Urinary bladder (tissue), 4 donors: ENCODE data around the gene KRTAP4-12. TPM values are rescaled to one million over a fixed set of nuclear protein-coding genes. Genes with fewer than 3 reads are reported as not detected.
"Not testable (repeated sequence)": the region's sequence is repeated elsewhere in the genome, so short reads cannot be mapped to it uniquely, and the experiment has no call there.

ENCODE experiments used
- DNase-seq: peaks from one replicate; pipeline ENCODE4 v3.0.0-alpha.2; 2015; ENCODE audit errors: extremely low spot score
- H3K27ac ChIP-seq: one replicate; pipeline ENCODE4 v1.5.1; 2013; ENCODE audit warnings: low read depth, mild to moderate bottlenecking, moderate library complexity
- H3K36me3 ChIP-seq: one replicate; pipeline ENCODE4 v1.6.1; 2013; ENCODE audit warnings: mild to moderate bottlenecking, moderate library complexity; ENCODE audit not compliant: insufficient read depth
- H3K4me1 ChIP-seq: one replicate; pipeline ENCODE4 v1.6.1; 2013; ENCODE audit warnings: mild to moderate bottlenecking, moderate library complexity; ENCODE audit not compliant: insufficient read depth
- H3K4me3 ChIP-seq: one replicate; pipeline ENCODE4 v1.5.1; 2013; ENCODE audit warnings: low read depth, low read length
- WGBS: extraction: QIAGEN DNeasy Blood & Tissue Kit; methylation state at CpG from one replicate; pipeline ENCODE4 v1.1.7; 2013; 5-methylcytosine and 5-hydroxymethylcytosine counted together
- polyA plus RNA-seq: library from polyadenylated mRNA; stranded (reverse); fragments of 200-250 nt; gene quantifications from one replicate; pipeline ENCODE4 v1.2.3, GENCODE V29; 2013
- total RNA-seq: library from RNA; depleted of rRNA; stranded (reverse); fragments of >200 nt; gene quantifications from one replicate; pipeline ENCODE4 v1.2.3, GENCODE V29; 2014
- donor health status: healthy with polysubstance abuse.
- donor health status: healthy.

KRTAP4-12 gene
- total and polyA plus RNA-seq, 2 donors: not detected

- no peak overlapping the region for H3K4me3 ChIP-seq
- DNase-seq: no peak
- no peak overlapping the region for H3K27ac ChIP-seq
- H3K4me1 ChIP-seq: no peaks in the 10 kb centered on the region
- 31% methylated on average over 1 of the region's 1 CpG for WGBS
- H3K36me3 ChIP-seq: no peaks in the 10 kb centered on the region
These were observed 20.9 kb upstream of the KRTAP4-12 start for GRCh38 chr17:41144846-41145245.

- H3K4me3 ChIP-seq: no peak overlapping the region
- DNase-seq: no peak
- no peaks in the 10 kb centered on the region for H3K36me3 ChIP-seq
- no peaks in the 10 kb centered on the region for H3K4me1 ChIP-seq
- no peak overlapping the region for H3K27ac ChIP-seq
These were observed 17.4 kb upstream of the KRTAP4-12 start for GRCh38 chr17:41141361-41141760.

GRCh38 chr17:41140360-41141131 is 16.6 kb upstream of the KRTAP4-12 start, which contains the start of gene KRTAP4-6:
KRTAP4-6 (minus strand) TSS chr17:41140544; CDS start chr17:41140487, 57 bp downstream.
- Histone ChIP-seq H3K27ac (no peak within 1 kb of the TSS), H3K4me3 (no peak within 1 kb of the TSS), H3K36me3 (no peaks in the 10 kb centered on the region), H3K4me1 (no peaks in the 10 kb centered on the region)
- DNase-seq: no peak
- WGBS: 86% methylated on average over 6 of the region's 6 CpGs

GRCh38 chr17:41139865-41140264 is 15.9 kb upstream of the KRTAP4-12 start:
- H3K4me3 ChIP-seq, DNase-seq, H3K4me1 ChIP-seq, H3K36me3 ChIP-seq, H3K27ac ChIP-seq: not testable (repeated sequence)
- 92% methylated on average over 12 of the region's 12 CpGs for WGBS

- Histone ChIP-seq H3K36me3 (no peaks in the 10 kb centered on the region), H3K27ac (no peak overlapping the region), H3K4me3 (no peak overlapping the region), H3K4me1 (no peaks in the 10 kb centered on the region)
- 23% methylated on average over 2 of the region's 2 CpGs for WGBS
- DNase-seq: no peak
These were observed 10.1 kb upstream of the KRTAP4-12 start for GRCh38 chr17:41133880-41134735.

GRCh38 chr17:41131979-41132378 is 8.0 kb upstream of the KRTAP4-12 start:
- no peak overlapping the region for H3K4me3 ChIP-seq
- 83% methylated on average over 3 of the region's 3 CpGs for WGBS

GRCh38 chr17:41127371-41127770 is 3.4 kb upstream of the KRTAP4-12 start:
- WGBS: 52% methylated on average over 1 of the region's 1 CpG
- H3K4me3 ChIP-seq: no peak overlapping the region
- H3K27ac ChIP-seq: no peak overlapping the region
- H3K4me1 ChIP-seq: no peaks in the 10 kb centered on the region
- no peak for DNase-seq
- no peaks in the 10 kb centered on the region for H3K36me3 ChIP-seq

More at GRCh38 chr17:41131979-41132378, 8.0 kb upstream of the KRTAP4-12 start:
- no peak for DNase-seq
- Histone ChIP-seq H3K4me1 (no peaks in the 10 kb centered on the region), H3K27ac (no peak overlapping the region), H3K36me3 (no peaks in the 10 kb centered on the region)

GRCh38 chr17:41126412-41126811 is 2.4 kb upstream of the KRTAP4-12 start:
- WGBS: 86% methylated on average over 3 of the region's 3 CpGs
- no peak overlapping the region for H3K27ac ChIP-seq
- no peak for DNase-seq
- H3K36me3 ChIP-seq: no peaks in the 10 kb centered on the region
- no peaks in the 10 kb centered on the region for H3K4me1 ChIP-seq
- no peak overlapping the region for H3K4me3 ChIP-seq

GRCh38 chr17:41125064-41125463 is 1.1 kb upstream of the KRTAP4-12 start:
- WGBS: 94% methylated on average over 2 of the region's 2 CpGs
- H3K4me1 ChIP-seq: no peaks in the 10 kb centered on the region
- no peak overlapping the region for H3K4me3 ChIP-seq
- no peaks in the 10 kb centered on the region for H3K36me3 ChIP-seq
- H3K27ac ChIP-seq: no peak overlapping the region
- DNase-seq: no peak

GRCh38 chr17:41123292-41123990 is 541 bp downstream of the KRTAP4-12 start:
- WGBS: 73% methylated on average over 12 of the region's 12 CpGs
- not testable (repeated sequence) for H3K36me3 ChIP-seq, H3K27ac ChIP-seq, DNase-seq, H3K4me3 ChIP-seq, H3K4me1 ChIP-seq

GRCh38 chr17:41121742-41122141 is 2.2 kb downstream of the KRTAP4-12 start:
- Histone ChIP-seq H3K4me3 (no peak overlapping the region), H3K4me1 (no peaks in the 10 kb centered on the region), H3K36me3 (no peaks in the 10 kb centered on the region), H3K27ac (no peak overlapping the region)
- 88% methylated on average over 2 of the region's 2 CpGs for WGBS
- no peak for DNase-seq

- H3K36me3 ChIP-seq, H3K4me1 ChIP-seq, DNase-seq, H3K4me3 ChIP-seq, H3K27ac ChIP-seq: not testable (repeated sequence)
- WGBS: 60% methylated on average over 11 of the region's 11 CpGs
These were observed 4.0 kb downstream of the KRTAP4-12 start for GRCh38 chr17:41119696-41120690.
